Keratinocyte (primary cell): Measurements from ENCODE around the gene BRI3BP. TPM values are rescaled to one million over a fixed set of nuclear protein-coding genes. Genes with fewer than 3 reads are reported as not detected.

Experiments used
- DNase-seq: peaks from one replicate; pipeline ENCODE4 v3.0.0-alpha.2; 2011; ENCODE audit warnings: low read depth, missing footprints, low spot score
- FAIRE-seq: peaks from 2 replicates; lab custom pipeline; 2011; peaks lifted over from hg19 to GRCh38; lab: Jason Lieb, UNC
- H2AFZ ChIP-seq: 2 replicates; pipeline ENCODE4 v1.6.0; 2012; ENCODE audit warnings: low read length, control low read depth, inconsistent platforms; ENCODE audit not compliant: control insufficient read depth
- H3K27ac ChIP-seq: 2 replicates; pipeline ENCODE4 v1.5.1; 2011; ENCODE audit warnings: low read length; ENCODE audit not compliant: control insufficient read depth, insufficient read depth
- H3K27me3 ChIP-seq: 3 replicates; pipeline ENCODE4 v1.6.0; 2011; ENCODE audit warnings: low read length; ENCODE audit not compliant: control insufficient read depth, insufficient read depth; ENCODE audit errors: extremely low read depth
- H3K36me3 ChIP-seq, 2 experiments: 2 replicates in 1 of 2; 3 replicates in 1 of 2; pipeline ENCODE4 v1.5.1; 2011; ENCODE audit warnings: low read length in 2 of 2, mild to moderate bottlenecking in 1 of 2; ENCODE audit not compliant: control insufficient read depth in 2 of 2, insufficient read depth in 2 of 2; ENCODE audit errors: extremely low read depth in 1 of 2
- H3K4me1 ChIP-seq: 3 replicates; pipeline ENCODE4 v1.5.1; 2011; ENCODE audit warnings: low read length; ENCODE audit not compliant: control insufficient read depth, insufficient read depth; ENCODE audit errors: extremely low read depth
- H3K4me2 ChIP-seq: 3 replicates; pipeline ENCODE4 v1.6.0; 2011; ENCODE audit warnings: low read depth, low read length; ENCODE audit not compliant: control insufficient read depth, insufficient read depth; ENCODE audit errors: extremely low read depth
- H3K4me3 ChIP-seq, 3 experiments: fragments of 200-600 bp in 1 of 3; sonication (generic) in 1 of 3; 2 replicates in 2 of 3; 3 replicates in 1 of 3; pipeline ENCODE4 v1.5.1; 2011 to 2016; ENCODE audit warnings: low read length in 3 of 3, mild to moderate bottlenecking in 3 of 3, control low read depth in 2 of 3, inconsistent platforms in 1 of 3, low read depth in 1 of 3, mixed read lengths in 1 of 3, mixed run types in 1 of 3, moderate library complexity in 1 of 3; ENCODE audit not compliant: control insufficient read depth in 2 of 3, insufficient read depth in 2 of 3; ENCODE audit errors: extremely low read depth in 1 of 3
- H3K79me2 ChIP-seq: 2 replicates; pipeline ENCODE4 v1.6.0; 2012; ENCODE audit warnings: low read length; ENCODE audit not compliant: control insufficient read depth, insufficient read depth
- H3K9ac ChIP-seq: 3 replicates; pipeline ENCODE4 v1.6.0; 2011; ENCODE audit warnings: low read length; ENCODE audit not compliant: control insufficient read depth, insufficient read depth; ENCODE audit errors: extremely low read depth
- H3K9me1 ChIP-seq: 3 replicates; pipeline ENCODE4 v1.6.0; 2011; ENCODE audit warnings: low read length; ENCODE audit not compliant: control insufficient read depth, insufficient read depth; ENCODE audit errors: extremely low read depth
- H3K9me3 ChIP-seq: 2 replicates; pipeline ENCODE4 v1.5.1; 2012; ENCODE audit warnings: low read depth, low read length; ENCODE audit not compliant: control insufficient read depth
- H4K20me1 ChIP-seq: 3 replicates; pipeline ENCODE4 v1.6.0; 2011; ENCODE audit warnings: low read length; ENCODE audit not compliant: control insufficient read depth, insufficient read depth; ENCODE audit errors: extremely low read depth
- CTCF ChIP-seq, 3 experiments: IDR thresholded peaks in 1 of 3; conservative IDR thresholded peaks in 1 of 3; optimal IDR thresholded peaks in 1 of 3; 2 replicates in 2 of 3; 3 replicates in 1 of 3; pipeline versions ENCODE3 to v1.5.1; 2011; ENCODE audit warnings: low read length in 3 of 3, mild to moderate bottlenecking in 3 of 3, moderate library complexity in 2 of 3, control low read depth in 1 of 3, inconsistent platforms in 1 of 3; ENCODE audit not compliant: insufficient read depth in 2 of 3; ENCODE audit errors: extremely low read depth in 1 of 3
- EZH2 ChIP-seq: IDR thresholded peaks from one replicate; pipeline ENCODE4 v1.6.1; 2012; ENCODE audit warnings: inconsistent platforms, mild to moderate bottlenecking, low read length, moderate library complexity
- dilution Hi-C: fragments of 300-500 bp; cut with MboI; formaldehyde crosslinking; loops from one replicate; pipeline ENCODE4 v1.7.0; 2020; ENCODE audit warnings: low sequenced_read_pairs; ENCODE audit not compliant: extremely low pct_ligation_motif_present
- polyA plus RNA-seq, 5 experiments: library from polyadenylated mRNA; depleted of rRNA in 3 of 5; stranded (reverse) in 3 of 5; stranded (forward) in 1 of 5; unstranded in 1 of 5; fragments of >200 nt; gene quantifications; 1 replicate in 1 of 5; 2 replicates in 3 of 5; 3 replicates in 1 of 5; pipeline versions ENCODE4 v1.2.1 to v1.2.3, GENCODE V29; 2011 to 2012; ENCODE audit warnings: missing spikeins in 2 of 5, low read depth in 1 of 5, low replicate concordance in 1 of 5

The BRI3BP gene
- polyA plus RNA-seq, 1 donor (not counting 4 experiments of a cell fraction or from before 2014, with no cell fraction given) = 11.6 TPM

- H2AFZ ChIP-seq = no peak overlapping the region
- H3K79me2 ChIP-seq = no peaks in the 10 kb centered on the region
- no peaks in the 10 kb centered on the region for H3K9me1 ChIP-seq
- H3K4me2 ChIP-seq = no peak overlapping the region
- H4K20me1 ChIP-seq = no peaks in the 10 kb centered on the region
- no peaks in the 10 kb centered on the region for H3K9me3 ChIP-seq
- peaks cover 3 to 4% of the 10 kb centered on the region in 2 experiments for H3K36me3 ChIP-seq
- H3K4me3 ChIP-seq = no peak overlapping the region
- no peak for TF ChIP-seq CTCF (optimal IDR thresholded peaks at IDR 0.05 in 1 of 3, IDR thresholded peaks at IDR 0.05 in 1 of 3, conservative IDR thresholded peaks at IDR 0.05 in 1 of 3; ENCODE audit: extremely low read depth in 1 of 3, insufficient read depth in 2 of 3, low read length in 3 of 3)
- TF ChIP-seq EZH2 = no peak
- no peak overlapping the region for H3K9ac ChIP-seq
- no peak for DNase-seq
- H3K27me3 ChIP-seq = no peaks in the 10 kb centered on the region
- no peak overlapping the region for H3K27ac ChIP-seq
- H3K4me1 ChIP-seq = no peaks in the 10 kb centered on the region
- dilution Hi-C loops = no loop called here
- no peak for FAIRE-seq
These were observed 32.3 kb downstream of the BRI3BP start for GRCh38 chr12:125025606-125026235.

GRCh38 chr12:125028106-125028505 is 34.7 kb downstream of the BRI3BP start:
- DNase-seq (no peak), FAIRE-seq (no peak)
- H3K4me1 ChIP-seq = no peaks in the 10 kb centered on the region
- no peaks in the 10 kb centered on the region for H3K9me1 ChIP-seq
- no peaks in the 10 kb centered on the region for H4K20me1 ChIP-seq
- no peak overlapping the region for H3K4me3 ChIP-seq
- dilution Hi-C loops = no loop called here
- H3K27ac ChIP-seq = no peak overlapping the region
- H3K9me3 ChIP-seq = no peaks in the 10 kb centered on the region
- no peak overlapping the region for H2AFZ ChIP-seq
- no peak overlapping the region for H3K9ac ChIP-seq
- H3K27me3 ChIP-seq = no peaks in the 10 kb centered on the region
- H3K79me2 ChIP-seq = no peaks in the 10 kb centered on the region
- no peak overlapping the region for H3K4me2 ChIP-seq
- H3K36me3 ChIP-seq = peaks cover 1 to 4% of the 10 kb centered on the region in 2 experiments
- no peak for TF ChIP-seq EZH2
- no peak for TF ChIP-seq CTCF (optimal IDR thresholded peaks at IDR 0.05 in 1 of 3, IDR thresholded peaks at IDR 0.05 in 1 of 3, conservative IDR thresholded peaks at IDR 0.05 in 1 of 3; ENCODE audit: extremely low read depth in 1 of 3, insufficient read depth in 2 of 3, low read length in 3 of 3)
